ENCODE data around the gene NT5C1A.

Gene NT5C1A

DNA sequence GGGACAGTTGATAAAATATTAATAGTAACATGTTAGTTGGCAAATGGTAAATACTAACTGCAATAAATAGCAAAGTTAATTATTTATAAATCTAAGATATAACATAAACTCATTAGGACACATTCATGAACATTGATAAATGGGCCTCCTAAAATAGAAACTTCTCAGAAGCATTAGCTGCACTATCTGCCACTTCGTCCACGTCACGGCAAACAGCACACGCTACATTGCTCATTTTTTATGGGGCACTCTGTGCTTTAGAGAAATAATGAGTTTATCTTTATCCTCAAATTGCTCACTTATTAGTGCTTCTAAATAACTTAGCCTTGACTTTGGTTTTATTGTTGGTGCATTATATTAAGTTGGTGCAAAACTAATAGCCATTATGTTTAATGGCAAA is 35.6 kb upstream of the NT5C1A start:
- H3K27ac ChIP-seq, result no peak overlapping the region
- TF ChIP-seq CTCF (IDR thresholded peaks at IDR 0.05) (no peak), ZFX (IDR thresholded peaks at IDR 0.05; ENCODE audit: borderline replicate concordance) (no peak)

DNA sequence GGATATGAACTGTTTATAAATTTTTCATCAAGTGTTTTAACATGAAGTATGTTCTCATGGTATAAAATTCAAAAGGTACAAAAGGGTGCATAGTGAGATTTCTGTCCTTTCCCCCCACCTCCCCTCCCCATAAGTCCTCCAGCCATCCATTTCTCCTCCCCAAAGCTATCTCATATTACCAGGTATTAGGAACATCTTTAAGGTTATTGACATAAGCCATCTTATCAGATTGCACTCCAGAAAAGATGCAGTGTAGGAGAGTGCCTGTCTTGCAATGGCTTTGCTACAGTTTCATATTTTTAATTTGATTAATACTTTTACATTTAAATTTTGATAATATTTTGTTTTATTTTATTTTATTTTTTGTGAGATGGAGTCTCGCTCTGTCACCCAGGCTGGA is 32.9 kb upstream of the NT5C1A start:
- TF ChIP-seq CTCF (IDR thresholded peaks at IDR 0.05), result no peak
- TF ChIP-seq ZFX (IDR thresholded peaks at IDR 0.05; ENCODE audit: borderline replicate concordance), result no peak
- no peak overlapping the region for H3K27ac ChIP-seq

GRCh38 chr1:39701049-39701439 is 29.1 kb upstream of the NT5C1A start:
- no peak overlapping the region for H3K27ac ChIP-seq
- TF ChIP-seq CTCF (IDR thresholded peaks at IDR 0.05), result no peak
- TF ChIP-seq ZFX (IDR thresholded peaks at IDR 0.05; ENCODE audit: borderline replicate concordance), result no peak

DNA sequence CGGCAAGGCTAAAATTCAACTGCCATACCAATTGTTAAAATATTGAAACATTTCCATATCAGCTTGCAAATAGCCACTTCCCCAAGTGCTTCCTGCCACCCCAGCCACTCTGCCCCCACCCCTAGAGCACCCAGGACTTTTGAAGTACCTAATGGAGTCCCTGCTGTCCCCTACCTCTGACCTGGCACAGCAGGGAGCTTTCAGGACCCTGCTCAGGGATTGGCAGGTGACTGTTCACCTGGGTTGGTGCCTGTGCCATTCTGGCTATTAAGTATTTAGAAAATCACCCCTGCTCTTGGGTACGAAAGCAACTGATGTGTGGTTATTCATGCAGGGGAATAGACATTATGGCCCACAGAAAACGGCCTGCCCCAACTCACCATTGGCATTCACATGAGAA is 28.4 kb upstream of the NT5C1A start:
- H3K27ac ChIP-seq, result no peak overlapping the region
- TF ChIP-seq CTCF (IDR thresholded peaks at IDR 0.05), result no peak

DNA sequence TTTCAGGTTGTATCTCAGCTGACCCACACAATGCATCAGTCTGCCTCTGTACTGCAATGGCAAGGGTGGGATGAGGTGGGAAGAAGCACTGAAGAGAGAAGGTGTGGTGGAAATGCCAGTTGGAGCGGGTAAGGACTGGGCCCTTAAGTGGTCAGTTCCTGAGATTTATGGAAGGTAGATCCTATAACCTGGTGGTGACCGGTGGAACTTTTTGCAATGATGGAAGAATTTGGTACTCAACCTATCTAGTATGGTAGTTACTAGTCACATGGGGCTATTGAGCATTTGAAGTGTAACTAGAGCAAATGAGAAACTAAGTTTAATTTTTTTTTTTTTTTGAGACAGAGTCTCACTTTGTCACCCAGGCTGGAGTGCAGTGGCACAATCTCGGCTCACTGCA is 27.5 kb upstream of the NT5C1A start:
- no peak overlapping the region for H3K27ac ChIP-seq

GRCh38 chr1:39698568-39698967 is 26.7 kb upstream of the NT5C1A start:
- TF ChIP-seq CTCF (IDR thresholded peaks at IDR 0.05) (no peak), ZFX (IDR thresholded peaks at IDR 0.05; ENCODE audit: borderline replicate concordance) (no peak)
- no peak overlapping the region for H3K27ac ChIP-seq

More for the DNA sequence above, 27.5 kb upstream of the NT5C1A start:
- TF ChIP-seq ZFX (IDR thresholded peaks at IDR 0.05; ENCODE audit: borderline replicate concordance), result no peak

- no peak overlapping the region for H3K27ac ChIP-seq
- no peak for TF ChIP-seq CTCF (IDR thresholded peaks at IDR 0.05)
- no peak for TF ChIP-seq ZFX (IDR thresholded peaks at IDR 0.05; ENCODE audit: borderline replicate concordance)
Observed at GRCh38 chr1:39696448-39696847, 24.5 kb upstream of the NT5C1A start.

DNA sequence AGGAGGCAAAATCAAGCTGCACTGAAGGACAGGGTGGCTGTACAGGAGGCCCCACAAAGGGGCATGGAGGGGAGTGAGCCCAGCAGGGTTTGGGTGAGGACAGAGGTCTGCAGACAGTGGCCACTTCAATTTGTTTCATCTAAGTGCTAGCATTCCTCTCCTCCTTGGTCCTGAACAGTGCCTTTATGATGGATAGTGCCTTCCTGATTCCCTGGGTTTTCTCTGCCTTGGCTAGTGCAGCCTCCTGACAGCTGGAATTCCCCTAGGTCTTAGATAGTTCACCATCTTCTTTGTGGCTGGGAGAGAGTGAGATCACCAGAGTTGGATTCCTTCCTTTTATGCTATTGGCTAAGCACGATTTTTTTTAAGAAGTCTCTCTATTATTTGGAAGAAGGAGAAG is 23.1 kb upstream of the NT5C1A start:
- no peak overlapping the region for H3K27ac ChIP-seq
- no peak for TF ChIP-seq CTCF (IDR thresholded peaks at IDR 0.05)
- TF ChIP-seq ZFX (IDR thresholded peaks at IDR 0.05; ENCODE audit: borderline replicate concordance), result no peak

Data from 22Rv1 (cell line).